Measurements from ENCODE around the gene BACH2. TPM values are rescaled to one million over a fixed set of nuclear protein-coding genes. Genes with fewer than 3 reads are reported as not detected.

Gene BACH2
- 16.1 and 29.2 TPM in 2 replicates for total RNA-seq (2011; cell fraction: chromatin; rRNA removed; ENCODE audit: low replicate concordance)
- 6.1 and 8.3 TPM in 2 replicates for total RNA-seq (2011; cell fraction: nucleolus; rRNA removed)
- total RNA-seq (2011; cell fraction: nucleoplasm; rRNA removed) = 10.3 and 15.1 TPM in 2 replicates
- total RNA-seq (2014; rRNA removed) (0.33 and 2.0 TPM in 2 replicates), total RNA-seq (2014; rRNA removed; fragmentation: Illumina TruSeq; extraction: Trizol) (0.55 and 0.96 TPM in 2 replicates), total RNA-seq (2015; rRNA removed; fragmentation: Illumina TruSeq; extraction: Trizol) (0.11 and 0.40 TPM in 2 replicates), total RNA-seq (2021) (1.7 and 2.0 TPM in 2 replicates), polyA plus RNA-seq (2011; rRNA removed) (3.1 and 3.3 TPM in 2 replicates), polyA plus RNA-seq (2014; fragmentation: Illumina TruSeq; extraction: Trizol) (0.59 and 0.91 TPM in 2 replicates), polyA plus RNA-seq (2014; fragmentation: Nextera tagmentation; extraction: Ambion mirVana) (under 1 TPM; 0.06 to 0.11 TPM), polyA plus RNA-seq (2014; rRNA removed) (0.61 and 0.65 TPM in 2 replicates), polyA minus RNA-seq (2011; rRNA and poly(A)+ RNA removed) (9.8 and 11.4 TPM in 2 replicates), Bru-seq, nascent RNA (percentile 45 among the genes with signal in this experiment), BruChase-seq, experiment 1, labeled RNA remaining after a 2-hour chase (percentile 50 among the genes with signal in this experiment), BruChase-seq, experiment 2, labeled RNA remaining after a 6-hour chase (percentile 46 among the genes with signal in this experiment)
- polyA plus RNA-seq (2011; cell fraction: cytosol; rRNA removed) = 1.5 and 2.1 TPM in 2 replicates
- 5.2 and 7.8 TPM in 2 replicates for polyA plus RNA-seq (2011; cell fraction: nucleus; rRNA removed)
- polyA plus RNA-seq (2012) = 1.0 and 1.2 TPM in 2 replicates
- polyA minus RNA-seq (2011; cell fraction: cytosol; rRNA and poly(A)+ RNA removed) = 2.3 and 3.9 TPM in 2 replicates
- polyA minus RNA-seq (2011; cell fraction: nucleus; rRNA and poly(A)+ RNA removed) = 14.8 and 19.3 TPM in 2 replicates
- long read RNA-seq, experiment 1, partial matches to known transcripts = 0 of 2 reads
- long read RNA-seq, experiment 1, other reads (novel, unspliced or antisense) = 2 of 2 reads
- long read RNA-seq, experiment 2, partial matches to known transcripts = 0 of 1 reads
- long read RNA-seq, experiment 2, other reads (novel, unspliced or antisense) = 1 of 1 reads
- long read RNA-seq, experiment 3 = 0 reads

DNA sequence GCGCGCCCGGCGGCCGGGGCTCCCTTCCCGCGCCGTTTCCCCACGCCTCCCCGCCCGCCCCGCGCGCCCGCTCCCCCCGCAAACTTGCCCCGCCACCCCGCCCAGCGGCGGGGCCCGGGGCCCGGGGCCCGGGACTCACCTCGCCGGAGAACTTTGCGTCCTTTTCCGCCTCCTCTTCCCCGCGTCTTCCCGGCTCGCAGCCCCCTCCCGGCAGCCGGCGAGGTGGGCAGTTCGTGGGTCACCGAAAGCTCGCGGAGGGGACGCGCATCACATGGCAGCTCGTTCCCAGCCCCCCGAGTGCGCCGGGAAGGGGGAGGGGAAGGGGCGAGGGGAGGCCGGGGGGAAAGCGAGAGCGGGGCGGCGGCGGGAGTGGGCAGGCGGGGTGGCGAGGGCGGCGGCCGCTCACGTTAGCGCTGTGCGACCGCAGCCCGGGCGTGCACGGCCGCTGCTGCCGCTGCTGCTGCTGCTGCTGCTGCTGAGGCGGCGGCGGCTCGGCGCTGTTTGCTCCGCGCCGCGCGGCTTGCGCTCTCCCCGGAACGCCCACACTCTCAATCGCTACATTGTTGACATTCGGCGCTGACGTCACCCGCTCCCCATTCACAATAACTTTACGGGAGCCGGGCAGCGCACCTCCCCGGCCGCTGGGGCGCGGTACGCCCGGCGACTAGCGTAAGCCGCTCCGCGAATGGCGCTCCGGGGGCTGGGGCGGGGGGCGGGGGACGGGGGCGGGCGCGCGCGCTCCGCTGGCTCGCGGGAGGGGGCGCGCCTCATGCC, at the start of gene BACH2:
Gene BACH2 (minus strand): TSS at position 503 of the 774 bp plus-strand sequence. CDS start 287,999 bp downstream, outside the sequence.
- Histone ChIP-seq H3K4me3 (peak within 1 kb of the TSS; percentile 63), H3K4me2 (ENCODE audit: insufficient read depth, low read length) (peak within 1 kb of the TSS; percentile 77), H3K36me3 (ENCODE audit: control insufficient read depth, insufficient read depth, low read length) (no peaks in the 10 kb centered on the region), H4K20me1 (replicated peaks; ENCODE audit: control insufficient read depth, insufficient read depth, low read length) (no peaks in the 10 kb centered on the region; the same call in 1 of the 2 replicates), H3K79me2 (ENCODE audit: control insufficient read depth, insufficient read depth, low read length) (no peaks in the 10 kb centered on the region), H3K4me1 (replicated peaks in 1 of 2; ENCODE audit: control insufficient read depth in 2 of 2, insufficient read depth in 2 of 2, low read length in 2 of 2) (peaks cover 6 to 23% of the 10 kb centered on the region in 2 experiments; a peak in 4 of 5 replicates), H3K9me3 (replicated peaks; ENCODE audit: control insufficient read depth, insufficient read depth, low read depth, low read length) (no peaks in the 10 kb centered on the region), H3K9me1 (ENCODE audit: control insufficient read depth, insufficient read depth, low read length) (no peaks in the 10 kb centered on the region), H3K27ac (ENCODE audit: extremely low read depth, low read depth, low read length) (peak within 1 kb of the TSS; percentile 42; the same call in 1 of the 3 replicates), H3K27me3 (ENCODE audit: control insufficient read depth in 2 of 2, insufficient read depth in 2 of 2, low read length in 2 of 2) (peaks cover 13 to 29% of the 10 kb centered on the region in 2 experiments; a peak in 4 of 5 replicates), H3K9ac (ENCODE audit: insufficient read depth in 1 of 2, low read depth in 2 of 2, low read length in 2 of 2) (peak within 1 kb of the TSS; percentile 53 to 88), H2AFZ (ENCODE audit: low read depth, low read length) (peak within 1 kb of the TSS; percentile 79)
- DNase-seq (ENCODE audit: extremely low read depth in 1 of 4, low spot score in 3 of 4) (peak; percentile 84 to 94 (median 86)), FAIRE-seq (peak; percentile 82), ATAC-seq (peak; percentile 91)
- CTCF ChIA-PET (ENCODE audit: low intra/inter-chr PET ratio) = interaction anchor here (0.6 kb wide), 1 partner anchor 206 kb away, joined by 3 read pairs; no protein-coding TSS in a partner anchor
- in situ Hi-C loops (cut with MboI) (no loop called here), intact Hi-C loops (cut with micrococcal nuclease) (no loop called here)
- 0% methylated on average over 11 of the region's 112 CpGs for WGBS (ENCODE audit: insufficient coverage, low coverage, missing lambda C conversion rate)
- POLR2A ChIA-PET = interaction anchor here (0.7 to 2.3 kb wide), 3 partner anchors 8 to 28 kb away, joined by 3 to 8 read pairs (median 4); no protein-coding TSS in a partner anchor
- no TSS peak for BruUV-seq (replicated peaks)
- TF ChIP-seq, protein P1, sequence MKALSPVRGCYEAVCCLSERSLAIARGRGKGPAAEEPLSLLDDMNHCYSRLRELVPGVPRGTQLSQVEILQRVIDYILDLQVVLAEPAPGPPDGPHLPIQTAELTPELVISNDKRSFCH (CRISPR knock-in tag; IDR thresholded peaks at IDR 0.05) = no peak
- TF ChIP-seq, protein P1 (tag; IDR thresholded peaks at IDR 0.05) = no peak
- TF ChIP-seq, protein P2, sequence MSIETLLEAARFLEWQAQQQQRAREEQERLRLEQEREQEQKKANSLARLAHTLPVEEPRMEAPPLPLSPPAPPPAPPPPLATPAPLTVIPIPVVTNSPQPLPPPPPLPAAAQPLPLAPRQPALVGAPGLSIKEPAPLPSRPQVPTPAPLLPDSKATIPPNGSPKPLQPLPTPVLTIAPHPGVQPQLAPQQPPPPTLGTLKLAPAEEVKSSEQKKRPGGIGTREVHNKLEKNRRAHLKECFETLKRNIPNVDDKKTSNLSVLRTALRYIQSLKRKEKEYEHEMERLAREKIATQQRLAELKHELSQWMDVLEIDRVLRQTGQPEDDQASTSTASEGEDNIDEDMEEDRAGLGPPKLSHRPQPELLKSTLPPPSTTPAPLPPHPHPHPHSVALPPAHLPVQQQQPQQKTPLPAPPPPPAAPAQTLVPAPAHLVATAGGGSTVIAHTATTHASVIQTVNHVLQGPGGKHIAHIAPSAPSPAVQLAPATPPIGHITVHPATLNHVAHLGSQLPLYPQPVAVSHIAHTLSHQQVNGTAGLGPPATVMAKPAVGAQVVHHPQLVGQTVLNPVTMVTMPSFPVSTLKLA (conservative IDR thresholded peaks at IDR 0.05) = peak in 1 of 2 experiments; percentile 64; a peak in 3 of 4 replicates
- TF ChIP-seq ESRRA (IDR thresholded peaks at IDR 0.05; ENCODE audit: borderline replicate concordance, low read depth) (peak; percentile 33; the same call in 1 of the 2 replicates), SIRT6 (IDR thresholded peaks at IDR 0.05; ENCODE audit: low read depth, low read length) (no peak), RBBP5 (IDR thresholded peaks at IDR 0.05; ENCODE audit: borderline replicate concordance, insufficient read depth, low read length, poor library complexity, severe bottlenecking) (peak; percentile 44), PCBP2 (IDR thresholded peaks at IDR 0.05; ENCODE audit: low read depth, low read length, poor library complexity, severe bottlenecking) (no peak), KLF13 (tag; IDR thresholded peaks at IDR 0.05; ENCODE audit: borderline replicate concordance, low read depth) (0 out of 2 replicates have a peak, but pooled peaks have one; percentile 59), ZC3H11A (IDR thresholded peaks at IDR 0.05; ENCODE audit: low read depth, low read length) (no peak), EZH2 (IDR thresholded peaks at IDR 0.05; ENCODE audit: borderline replicate concordance, low read depth, low read length) (no peak)
- TF ChIP-seq, protein P3, sequence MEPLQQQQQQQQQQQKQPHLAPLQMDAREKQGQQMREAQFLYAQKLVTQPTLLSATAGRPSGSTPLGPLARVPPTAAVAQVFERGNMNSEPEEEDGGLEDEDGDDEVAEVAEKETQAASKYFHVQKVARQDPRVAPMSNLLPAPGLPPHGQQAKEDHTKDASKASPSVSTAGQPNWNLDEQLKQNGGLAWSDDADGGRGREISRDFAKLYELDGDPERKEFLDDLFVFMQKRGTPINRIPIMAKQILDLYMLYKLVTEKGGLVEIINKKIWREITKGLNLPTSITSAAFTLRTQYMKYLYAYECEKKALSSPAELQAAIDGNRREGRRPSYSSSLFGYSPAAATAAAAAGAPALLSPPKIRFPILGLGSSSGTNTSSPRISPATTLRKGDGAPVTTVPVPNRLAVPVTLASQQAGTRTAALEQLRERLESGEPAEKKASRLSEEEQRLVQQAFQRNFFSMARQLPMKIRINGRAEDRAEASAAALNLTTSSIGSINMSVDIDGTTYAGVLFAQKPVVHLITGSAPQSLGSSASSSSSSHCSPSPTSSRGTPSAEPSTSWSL (CRISPR knock-in tag; IDR thresholded peaks at IDR 0.05; ENCODE audit: borderline replicate concordance) = no peak

Measured in K562 (cell line).